Mesenchymal stem cell (in vitro differentiated cells and primary cell): ENCODE results near the gene FAM221B.

Experiments
- DNase-seq: peaks from one replicate; pipeline ENCODE4 v3.0.0-alpha.2; 2013
- H2AFZ ChIP-seq: one replicate; pipeline ENCODE4 v1.6.1; 2013; ENCODE audit warnings: low read depth, mild to moderate bottlenecking, control low read depth, inconsistent platforms, low read length, moderate library complexity
- H2AK5ac ChIP-seq: 2 replicates; pipeline ENCODE4 v1.6.1; 2013; ENCODE audit warnings: low read length, moderate library complexity, mild to moderate bottlenecking, inconsistent platforms; ENCODE audit not compliant: severe bottlenecking
- H2BK120ac ChIP-seq: one replicate; pipeline ENCODE4 v1.6.1; 2013; ENCODE audit warnings: low read depth, mild to moderate bottlenecking, inconsistent platforms, low read length, moderate library complexity
- H2BK12ac ChIP-seq, 2 experiments: one replicate each; pipeline ENCODE4 v1.6.1; 2013; ENCODE audit warnings: inconsistent platforms in 2 of 2, low read length in 2 of 2, mild to moderate bottlenecking in 2 of 2, moderate library complexity in 2 of 2, control low read depth in 1 of 2
- H2BK15ac ChIP-seq: one replicate; pipeline ENCODE4 v1.6.1; 2013; ENCODE audit warnings: mild to moderate bottlenecking, low read depth, inconsistent platforms; ENCODE audit not compliant: poor library complexity, severe bottlenecking
- H2BK5ac ChIP-seq: 2 replicates; pipeline ENCODE4 v1.6.1; 2013; ENCODE audit warnings: low read depth, mild to moderate bottlenecking, low read length, control low read depth, inconsistent platforms; ENCODE audit not compliant: poor library complexity, severe bottlenecking
- H3K14ac ChIP-seq, 2 experiments: one replicate each; pipeline ENCODE4 v1.6.1; 2013; ENCODE audit warnings: inconsistent platforms in 2 of 2, low read length in 2 of 2, control low read depth in 1 of 2, mild to moderate bottlenecking in 1 of 2, moderate library complexity in 1 of 2
- H3K18ac ChIP-seq, 2 experiments: one replicate each; pipeline ENCODE4 v1.6.1; 2013; ENCODE audit warnings: inconsistent platforms in 2 of 2, low read length in 2 of 2, control low read depth in 1 of 2, low read depth in 1 of 2, mild to moderate bottlenecking in 1 of 2
- H3K23ac ChIP-seq, 2 experiments: one replicate each; pipeline ENCODE4 v1.6.1; 2013; ENCODE audit warnings: inconsistent platforms in 2 of 2, low read length in 2 of 2, mild to moderate bottlenecking in 2 of 2, moderate library complexity in 2 of 2, control low read depth in 1 of 2
- H3K27ac ChIP-seq: 2 replicates; pipeline ENCODE4 v1.5.1; 2013; ENCODE audit warnings: mild to moderate bottlenecking, moderate library complexity, low read length, control low read depth, inconsistent platforms; ENCODE audit not compliant: poor library complexity, severe bottlenecking
- H3K27me3 ChIP-seq, 2 experiments: 2 replicates each; pipeline versions ENCODE4 v1.6.1 to v1.7.0; 2013; ENCODE audit warnings: low read length in 2 of 2, mild to moderate bottlenecking in 2 of 2, moderate library complexity in 2 of 2, control low read depth in 1 of 2, inconsistent platforms in 1 of 2; ENCODE audit not compliant: control insufficient read depth in 1 of 2, insufficient read depth in 1 of 2
- H3K36me3 ChIP-seq, 2 experiments: 2 replicates each; pipeline versions ENCODE4 v1.6.1 to v1.7.0; 2013; ENCODE audit warnings: low read length in 2 of 2, control low read depth in 1 of 2, inconsistent platforms in 1 of 2, low read depth in 1 of 2, mild to moderate bottlenecking in 1 of 2; ENCODE audit not compliant: insufficient read depth in 2 of 2, control insufficient read depth in 1 of 2
- H3K4ac ChIP-seq, 2 experiments: one replicate each; pipeline ENCODE4 v1.6.1; 2013; ENCODE audit warnings: inconsistent platforms in 2 of 2, low read length in 2 of 2, mild to moderate bottlenecking in 2 of 2, moderate library complexity in 2 of 2, control low read depth in 1 of 2, low read depth in 1 of 2
- H3K4me1 ChIP-seq: 2 replicates; pipeline ENCODE4 v1.6.1; 2013; ENCODE audit warnings: low read depth, low read length, control low read depth; ENCODE audit not compliant: control insufficient read depth, insufficient read depth
- H3K4me2 ChIP-seq: 2 replicates; pipeline ENCODE4 v1.6.1; 2013; ENCODE audit warnings: low read length, mild to moderate bottlenecking, inconsistent platforms; ENCODE audit not compliant: poor library complexity, severe bottlenecking
- H3K4me3 ChIP-seq, 2 experiments: 2 replicates each; pipeline versions ENCODE4 v1.5.1 to v1.7.0; 2013; ENCODE audit warnings: low read length in 2 of 2, mild to moderate bottlenecking in 2 of 2, control low read depth in 1 of 2, low read depth in 1 of 2; ENCODE audit not compliant: insufficient read depth in 1 of 2
- H3K79me1 ChIP-seq: replicated peaks from 2 replicates; pipeline ENCODE4 v1.6.1; 2013; ENCODE audit warnings: mild to moderate bottlenecking, control low read depth, low read length, inconsistent platforms; ENCODE audit not compliant: poor library complexity, severe bottlenecking
- H3K9ac ChIP-seq: 2 replicates; pipeline ENCODE4 v1.7.0; 2013; ENCODE audit warnings: mild to moderate bottlenecking, low read length, moderate library complexity
- H3K9me3 ChIP-seq: 2 replicates; pipeline ENCODE4 v1.7.0; 2013; ENCODE audit warnings: mild to moderate bottlenecking, low read length; ENCODE audit not compliant: control insufficient read depth
- H4K8ac ChIP-seq: one replicate; pipeline ENCODE4 v1.6.1; 2013; ENCODE audit warnings: inconsistent platforms, mild to moderate bottlenecking, low read length, moderate library complexity
- H4K91ac ChIP-seq: one replicate; pipeline ENCODE4 v1.6.1; 2013; ENCODE audit warnings: mild to moderate bottlenecking, low read length, inconsistent platforms
- WGBS: methylation state at CpG from one replicate; pipeline ENCODE4 v1.1.7; 2013; ENCODE audit warnings: mixed read lengths; 5-methylcytosine and 5-hydroxymethylcytosine counted together

FAM221B gene

DNA sequence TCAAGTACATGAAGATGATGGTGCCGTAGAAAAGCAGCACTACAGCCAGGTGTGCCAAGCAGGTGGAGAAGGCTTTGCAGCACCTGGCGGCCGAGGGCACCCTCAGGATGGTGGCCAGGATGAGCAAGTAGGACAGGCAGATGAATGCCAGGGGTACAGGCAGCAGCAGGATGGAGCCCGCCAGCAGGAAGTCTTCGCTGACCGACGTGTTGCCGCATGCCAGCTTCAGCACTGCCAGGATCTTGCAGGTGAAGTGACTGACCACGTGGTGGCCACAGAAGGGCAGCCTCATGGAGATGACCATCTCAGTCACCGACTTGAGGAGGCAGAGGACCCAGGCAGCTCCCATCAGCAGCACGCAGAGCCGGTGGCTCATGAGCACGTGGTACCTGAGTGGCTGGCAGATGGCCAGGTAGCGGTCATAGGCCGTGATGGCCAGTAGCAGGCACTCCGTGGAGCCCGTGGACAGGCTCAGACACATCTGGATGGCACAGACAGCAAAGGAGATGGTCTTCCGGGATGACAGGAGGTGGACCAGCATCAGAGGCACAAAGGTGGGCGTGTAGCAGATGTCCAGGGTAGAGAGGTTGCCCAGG, 41.2 kb upstream of the FAM221B start:
- no peak overlapping the region for H2BK15ac ChIP-seq
- H4K91ac ChIP-seq: no peak overlapping the region
- no peaks in the 10 kb centered on the region for H3K9me3 ChIP-seq
- H3K23ac ChIP-seq: no peak overlapping the region
- no peak overlapping the region for H3K18ac ChIP-seq
- H3K79me1 ChIP-seq: no peaks in the 10 kb centered on the region
- no peak overlapping the region for H3K27ac ChIP-seq
- H3K4ac ChIP-seq: no peak overlapping the region
- H2BK12ac ChIP-seq: no peak overlapping the region
- no peak overlapping the region for H3K14ac ChIP-seq
- peaks cover 2% of the 10 kb centered on the region for H3K4me1 ChIP-seq
- H3K4me2 ChIP-seq: no peak overlapping the region
- H2AFZ ChIP-seq: no peak overlapping the region
- no peak overlapping the region for H2AK5ac ChIP-seq
- no peak overlapping the region for H4K8ac ChIP-seq
- DNase-seq: no peak
- no peak overlapping the region for H3K4me3 ChIP-seq
- H2BK5ac ChIP-seq: no peak overlapping the region
- H2BK120ac ChIP-seq: no peak overlapping the region
- 91% methylated on average over 19 of the region's 19 CpGs for WGBS
- no peaks in the 10 kb centered on the region for H3K36me3 ChIP-seq
- peaks cover 3% of the 10 kb centered on the region in 2 experiments for H3K27me3 ChIP-seq
- H3K9ac ChIP-seq: no peak overlapping the region

DNA sequence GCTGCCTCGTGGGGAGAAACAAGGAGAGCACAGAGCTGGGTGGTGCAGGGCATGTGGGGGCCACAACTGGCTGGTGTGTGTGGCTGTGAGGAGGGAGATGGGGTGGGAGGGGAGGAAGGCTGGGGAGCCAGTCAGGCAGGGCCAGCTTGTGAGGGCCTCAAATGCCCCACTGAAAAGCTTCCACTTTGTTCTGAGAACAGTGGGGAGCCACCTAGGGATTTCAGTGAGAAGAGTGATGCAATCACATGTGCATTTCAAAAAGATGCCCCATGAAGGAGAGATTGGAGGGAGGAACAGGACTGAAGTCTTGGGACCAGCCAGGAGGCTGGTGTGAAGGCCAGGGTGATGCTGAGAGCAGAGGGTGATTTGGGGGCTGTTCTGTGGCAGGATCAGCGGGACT, 40.4 kb upstream of the FAM221B start:
- Histone ChIP-seq H3K14ac (no peak overlapping the region), H2AFZ (no peak overlapping the region), H3K4me1 (peaks cover 2% of the 10 kb centered on the region), H3K79me1 (no peaks in the 10 kb centered on the region), H3K36me3 (no peaks in the 10 kb centered on the region), H3K27me3 (peaks cover 4 to 10% of the 10 kb centered on the region in 2 experiments), H2BK120ac (no peak overlapping the region), H4K8ac (no peak overlapping the region), H3K9me3 (no peaks in the 10 kb centered on the region), H3K4ac (no peak overlapping the region), H2BK15ac (no peak overlapping the region), H2BK12ac (no peak overlapping the region), H2AK5ac (no peak overlapping the region), H3K4me3 (no peak overlapping the region), H3K9ac (no peak overlapping the region), H3K18ac (no peak overlapping the region), H4K91ac (no peak overlapping the region), H3K27ac (no peak overlapping the region), H2BK5ac (no peak overlapping the region), H3K23ac (no peak overlapping the region), H3K4me2 (no peak overlapping the region)
- DNase-seq: no peak
- WGBS: 79% methylated on average over 2 of the region's 2 CpGs

DNA sequence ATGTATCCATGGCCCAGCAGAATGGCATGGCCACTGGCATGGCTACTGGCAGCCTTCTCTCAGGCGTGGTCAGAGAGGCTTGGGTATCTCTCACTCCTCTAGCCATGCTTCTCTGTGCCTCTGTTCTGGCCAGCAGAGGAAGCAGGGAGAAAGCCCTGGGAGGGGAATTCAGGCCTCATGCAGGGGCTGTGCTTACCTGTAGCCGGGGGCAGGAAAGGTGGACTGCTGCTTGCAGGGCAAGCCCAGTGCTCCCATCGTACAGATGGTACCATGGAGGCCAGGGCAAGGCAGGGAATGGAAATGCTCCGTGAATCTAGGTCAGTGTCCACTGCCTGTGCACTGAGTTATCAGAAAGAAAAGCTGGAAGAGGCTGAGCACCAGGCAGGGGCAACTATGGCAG, 39.0 kb upstream of the FAM221B start:
- DNase-seq: no peak
- H3K9ac ChIP-seq: no peak overlapping the region
- H3K27me3 ChIP-seq: peaks cover 17 to 23% of the 10 kb centered on the region in 2 experiments
- H4K91ac ChIP-seq: no peak overlapping the region
- no peak overlapping the region for H2BK15ac ChIP-seq
- H2BK5ac ChIP-seq: no peak overlapping the region
- no peak overlapping the region for H3K4me3 ChIP-seq
- H3K4me1 ChIP-seq: peaks cover 2% of the 10 kb centered on the region
- H2BK120ac ChIP-seq: no peak overlapping the region
- H3K36me3 ChIP-seq: no peaks in the 10 kb centered on the region
- H3K27ac ChIP-seq: no peak overlapping the region
- no peak overlapping the region for H2AK5ac ChIP-seq
- H4K8ac ChIP-seq: no peak overlapping the region
- no peaks in the 10 kb centered on the region for H3K9me3 ChIP-seq
- H3K79me1 ChIP-seq: no peaks in the 10 kb centered on the region
- 84% methylated on average over 4 of the region's 4 CpGs for WGBS
- H3K23ac ChIP-seq: no peak overlapping the region
- H2AFZ ChIP-seq: no peak overlapping the region
- no peak overlapping the region for H3K14ac ChIP-seq
- no peak overlapping the region for H3K4ac ChIP-seq
- no peak overlapping the region for H2BK12ac ChIP-seq
- no peak overlapping the region for H3K18ac ChIP-seq
- H3K4me2 ChIP-seq: no peak overlapping the region

DNA sequence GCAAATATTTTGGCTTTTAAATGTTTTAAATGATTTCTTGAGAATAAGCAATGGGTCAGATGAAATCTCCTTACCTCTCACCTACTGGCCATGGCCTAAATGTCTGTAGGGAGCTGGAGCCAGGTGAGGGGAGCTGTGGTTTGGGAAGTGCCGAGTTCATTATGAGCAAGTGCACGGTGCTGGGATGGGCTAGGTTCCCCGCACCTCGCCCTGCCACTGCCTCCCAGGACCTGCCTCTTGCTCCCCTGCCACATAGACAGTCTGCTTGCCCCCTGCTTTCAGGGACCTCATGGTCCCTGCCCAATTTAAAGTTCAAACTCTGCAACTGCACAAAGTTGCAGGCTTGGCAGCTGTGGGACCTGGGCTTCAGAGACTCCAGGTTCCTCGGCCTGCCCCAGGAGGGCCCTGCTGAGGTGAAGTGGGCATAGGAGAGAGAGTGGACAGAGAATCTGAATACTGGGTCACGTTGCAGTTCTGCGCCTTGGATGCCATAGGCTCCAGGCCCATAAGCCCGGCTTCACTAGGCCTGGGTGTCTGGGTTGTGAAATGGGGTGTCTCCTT, 36.2 kb upstream of the FAM221B start:
- no peak overlapping the region for H3K9ac ChIP-seq
- H3K14ac ChIP-seq: no peak overlapping the region
- H3K23ac ChIP-seq: no peak overlapping the region
- no peak overlapping the region for H3K4ac ChIP-seq
- H2BK5ac ChIP-seq: no peak overlapping the region
- no peaks in the 10 kb centered on the region for H3K36me3 ChIP-seq
- no peaks in the 10 kb centered on the region for H3K79me1 ChIP-seq
- H3K18ac ChIP-seq: no peak overlapping the region
- WGBS: 77% methylated on average over 8 of the region's 8 CpGs
- no peak overlapping the region for H3K4me3 ChIP-seq
- no peak overlapping the region for H2AFZ ChIP-seq
- no peak overlapping the region for H4K8ac ChIP-seq
- no peak overlapping the region for H2AK5ac ChIP-seq
- DNase-seq: no peak
- H3K9me3 ChIP-seq: no peaks in the 10 kb centered on the region
- peaks cover 40 to 51% of the 10 kb centered on the region in 2 experiments for H3K27me3 ChIP-seq
- H2BK120ac ChIP-seq: no peak overlapping the region
- no peak overlapping the region for H4K91ac ChIP-seq
- peaks cover 2% of the 10 kb centered on the region for H3K4me1 ChIP-seq
- no peak overlapping the region for H2BK12ac ChIP-seq
- H3K4me2 ChIP-seq: no peak overlapping the region
- H3K27ac ChIP-seq: no peak overlapping the region
- no peak overlapping the region for H2BK15ac ChIP-seq
